HCT116 (cell line): ENCODE data around the gene HMGA1. TPM values are rescaled to one million over a fixed set of nuclear protein-coding genes. Genes with fewer than 3 reads are reported as not detected.

Source experiments
- ATAC-seq: fragments of 200-7000 bp; cut with Tn5 transposase; 2 replicates; pipeline ENCODE4 v1.9.1; 2020; ENCODE audit warnings: mild to moderate bottlenecking, moderate library complexity
- BruUV-seq: library from RNA; stranded (reverse); fragments of 400-500 nt; replicated peaks from 2 replicates; lab custom pipeline; 2021; lab: Mats Ljungman, UMichigan
- CTCF ChIA-PET: fragments of 300-600 bp; sonication (Branson Sonifier 250); formaldehyde crosslinking; loops from one replicate; lab custom pipeline; 2021; ENCODE audit warnings: antibody characterized with exemption; lab: Charles Lee
- POLR2A ChIA-PET: fragments of 300-600, 350-600 bp; sonication (Branson Sonifier 250); formaldehyde crosslinking; loops from one replicate; lab custom pipeline; 2021; ENCODE audit warnings: antibody characterized with exemption; lab: Charles Lee
- RAD21 ChIA-PET, 2 experiments: fragments of 300-600 bp; sonication (Branson Sonifier 250); formaldehyde crosslinking; loops; one replicate each; lab custom pipeline; 2023; ENCODE audit warnings: low total read pairs in 2 of 2; ENCODE audit not compliant: uncharacterized antibody in 2 of 2, unreplicated experiment in 2 of 2, low non-redundant PET in 1 of 2; lab: Charles Lee
- DNase-seq: peaks from one replicate; pipeline ENCODE4 v3.0.0-alpha.2; 2010; ENCODE audit warnings: low read depth, low spot score
- H2AFZ ChIP-seq: fragments of 200-600 bp; shearing (Covaris generic), sonication (generic); 2 replicates; pipeline ENCODE4 v1.6.1; 2017; ENCODE audit warnings: low read depth, mixed run types, mixed read lengths, antibody characterized with exemption, low read length; ENCODE audit not compliant: poor library complexity, severe bottlenecking
- H3K27ac ChIP-seq: 2 replicates; pipeline ENCODE4 v1.5.1; 2012; ENCODE audit warnings: low read depth, low read length
- H3K27me3 ChIP-seq: fragments of 200-600 bp; sonication (generic); 2 replicates; pipeline ENCODE4 v1.6.1; 2016; ENCODE audit warnings: mixed run types, low read length, mixed read lengths; ENCODE audit not compliant: insufficient read depth
- H3K36me3 ChIP-seq, 2 experiments: fragments of 200-500 bp in 1 of 2; fragments of 200-600 bp in 1 of 2; sonication (Bioruptor generic) in 1 of 2; sonication (generic) in 1 of 2; 2 replicates each; pipeline versions ENCODE4 v1.5.1 to v1.6.1; 2014 to 2016; ENCODE audit warnings: low read length in 2 of 2, inconsistent platforms in 1 of 2, mixed read lengths in 1 of 2, mixed run types in 1 of 2; ENCODE audit not compliant: insufficient read depth in 2 of 2, control insufficient read depth in 1 of 2
- H3K4me1 ChIP-seq, 2 experiments: fragments of 200-600 bp in 1 of 2; sonication (generic) in 1 of 2; 2 replicates each; pipeline versions ENCODE4 v1.5.1 to v1.6.1; 2012 to 2017; ENCODE audit warnings: low read length in 2 of 2, inconsistent platforms in 1 of 2, mild to moderate bottlenecking in 1 of 2, mixed read lengths in 1 of 2, mixed run types in 1 of 2, moderate library complexity in 1 of 2; ENCODE audit not compliant: insufficient read depth in 2 of 2, control insufficient read depth in 1 of 2
- H3K4me2 ChIP-seq: fragments of 200-600 bp; sonication (generic); 2 replicates; pipeline ENCODE4 v1.6.1; 2017; ENCODE audit warnings: mixed run types, low read length, mixed read lengths
- H3K4me3 ChIP-seq, 2 experiments: fragments of 200-600 bp in 1 of 2; sonication (generic) in 1 of 2; replicated peaks in 1 of 2; 2 replicates each; pipeline ENCODE4 v1.5.1; 2011 to 2016; ENCODE audit warnings: low read length in 2 of 2, control low read depth in 1 of 2, low read depth in 1 of 2, mild to moderate bottlenecking in 1 of 2, mixed read lengths in 1 of 2, mixed run types in 1 of 2
- H3K79me2 ChIP-seq: fragments of 200-600 bp; sonication (generic); 2 replicates; pipeline ENCODE4 v1.6.1; 2017; ENCODE audit warnings: mild to moderate bottlenecking, mixed run types, low read length, moderate library complexity, mixed read lengths; ENCODE audit not compliant: insufficient read depth
- H3K9ac ChIP-seq: fragments of 200-600 bp; sonication (generic); 2 replicates; pipeline ENCODE4 v1.6.1; 2016; ENCODE audit warnings: low read length, mixed read lengths
- H3K9me2 ChIP-seq: fragments of 200-600 bp; sonication (generic), shearing (Covaris generic); 2 replicates; pipeline ENCODE4 v1.6.1; 2017; ENCODE audit warnings: mixed run types, mild to moderate bottlenecking, moderate library complexity; ENCODE audit not compliant: insufficient read depth
- H3K9me3 ChIP-seq, 2 experiments: fragments of 200-500 bp in 1 of 2; fragments of 200-600 bp in 1 of 2; sonication (Bioruptor generic) in 1 of 2; sonication (generic) in 1 of 2; 2 replicates each; pipeline ENCODE4 v1.6.1; 2014 to 2017; ENCODE audit warnings: low read length in 2 of 2, mixed read lengths in 2 of 2, inconsistent platforms in 1 of 2, low read depth in 1 of 2, mild to moderate bottlenecking in 1 of 2, mixed run types in 1 of 2, moderate library complexity in 1 of 2; ENCODE audit not compliant: control insufficient read depth in 1 of 2, insufficient read depth in 1 of 2
- H4K20me1 ChIP-seq: fragments of 200-600 bp; sonication (generic), shearing (Covaris generic); 2 replicates; pipeline ENCODE4 v1.6.1; 2017; ENCODE audit warnings: mixed run types, mild to moderate bottlenecking, moderate library complexity; ENCODE audit not compliant: insufficient read depth
- ATF3 ChIP-seq: IDR thresholded peaks from 2 replicates; pipeline ENCODE4 v1.6.1; 2012
- CEBPB ChIP-seq: IDR thresholded peaks from 2 replicates; pipeline ENCODE4 v1.6.1; 2012; ENCODE audit warnings: low read depth
- CTCF ChIP-seq, 3 experiments: fragments of 200-600 bp in 1 of 3; sonication (generic) in 1 of 3; IDR thresholded peaks in 2 of 3; conservative IDR thresholded peaks in 1 of 3; 2 replicates each; pipeline ENCODE4 v1.5.1; 2012 to 2017; ENCODE audit warnings: low read depth in 2 of 3, low read length in 2 of 3, antibody characterized with exemption in 1 of 3, borderline replicate concordance in 1 of 3, control low read depth in 1 of 3, mild to moderate bottlenecking in 1 of 3, mixed read lengths in 1 of 3, mixed run types in 1 of 3, moderate library complexity in 1 of 3; ENCODE audit not compliant: insufficient read depth in 1 of 3
- EGR1 ChIP-seq: IDR thresholded peaks from 2 replicates; pipeline ENCODE4 v1.6.1; 2012; ENCODE audit warnings: low read depth
- EZH2phosphoT487 ChIP-seq: fragments of 200-600 bp; IDR thresholded peaks from 2 replicates; pipeline ENCODE4 v1.6.1; 2018; ENCODE audit warnings: antibody characterized with exemption, borderline replicate concordance
- FOSL1 ChIP-seq: IDR thresholded peaks from 2 replicates; pipeline ENCODE4 v1.6.1; 2012; ENCODE audit warnings: low read depth
- JUND ChIP-seq: IDR thresholded peaks from 2 replicates; pipeline ENCODE4 v1.6.1; 2012
- POLR2A ChIP-seq: IDR thresholded peaks from 2 replicates; pipeline ENCODE4 v1.7.0; 2011; ENCODE audit warnings: borderline replicate concordance; ENCODE audit not compliant: insufficient read depth, insufficient read length; ENCODE audit errors: extremely low read depth
- POLR2AphosphoS5 ChIP-seq: IDR thresholded peaks from 2 replicates; pipeline ENCODE4 v1.6.1; 2011; ENCODE audit warnings: mild to moderate bottlenecking, low read depth, low read length, moderate library complexity
- SP1 ChIP-seq: IDR thresholded peaks from 2 replicates; pipeline ENCODE4 v1.6.1; 2012; ENCODE audit warnings: low read depth
- SRF ChIP-seq: IDR thresholded peaks from 2 replicates; pipeline ENCODE4 v1.6.1; 2012; ENCODE audit warnings: low read depth
- TCF7L2 ChIP-seq: IDR thresholded peaks from 2 replicates; pipeline ENCODE4 v1.7.0; 2011; ENCODE audit warnings: borderline replicate concordance, inconsistent platforms; ENCODE audit not compliant: insufficient read depth, insufficient read length; ENCODE audit errors: extremely low read depth
- YY1 ChIP-seq: IDR thresholded peaks from 2 replicates; pipeline ENCODE4 v1.6.1; 2011; ENCODE audit warnings: low read length, low read depth, moderate library complexity, mild to moderate bottlenecking; ENCODE audit not compliant: insufficient replicate concordance; ENCODE audit errors: extremely low read depth
- ZFX ChIP-seq: fragments of 450-650 bp; IDR thresholded peaks from 2 replicates; pipeline ENCODE4 v1.6.1; 2017
- ZNF274 ChIP-seq: fragments of 200-500 bp; sonication (Bioruptor generic); IDR thresholded peaks from 2 replicates; pipeline ENCODE4 v1.6.1; 2014; ENCODE audit warnings: mild to moderate bottlenecking, low read depth, low read length, inconsistent platforms
- intact Hi-C: fragments of 100-400 bp; cut with micrococcal nuclease; formaldehyde crosslinking; loops from 2 replicates; pipeline ENCODE4 v1.10.0; 2022
- total RNA-seq: library from RNA; stranded (reverse); gene quantifications from one replicate; pipeline ENCODE4 v1.2.1, GENCODE V29; 2021; ENCODE audit not compliant: unreplicated experiment

Gene HMGA1
- total RNA-seq, 1 experiment from 2014 or later = 2,459 TPM

- Histone ChIP-seq H2AFZ (no peak overlapping the region), H3K9me2 (no peaks in the 10 kb centered on the region), H3K4me2 (peak overlapping the region; percentile 87), H4K20me1 (peaks cover 20% of the 10 kb centered on the region; the same call in 1 of the 2 replicates), H3K27ac (peak overlapping the region; percentile 95), H3K27me3 (no peaks in the 10 kb centered on the region), H3K4me1 (peaks cover 54 to 81% of the 10 kb centered on the region in 2 experiments), H3K9me3 (no peaks in the 10 kb centered on the region), H3K4me3 (peak overlapping the region; percentile 69 to 93), H3K9ac (peak overlapping the region; percentile 93), H3K36me3 (peaks cover 13 to 48% of the 10 kb centered on the region in 2 experiments; a peak in 2 of 4 replicates), H3K79me2 (peaks cover 69% of the 10 kb centered on the region)
- ChIA-PET POLR2A (no interaction called here), RAD21 (no interaction called here), CTCF (no interaction called here)
- TSS peak; percentile 49 for BruUV-seq
- DNase-seq = no peak
- intact Hi-C loops = no loop called here
- TF ChIP-seq POLR2AphosphoS5 (no peak; the same call in 1 of the 2 replicates), FOSL1 (no peak), TCF7L2 (no peak), ATF3 (no peak), JUND (no peak), YY1 (no peak), SP1 (no peak), ZNF274 (no peak), CEBPB (no peak), CTCF (IDR thresholded peaks at IDR 0.05 in 2 of 3, conservative IDR thresholded peaks at IDR 0.05 in 1 of 3; ENCODE audit: borderline replicate concordance in 1 of 3, insufficient read depth in 1 of 3, low read depth in 2 of 3, low read length in 2 of 3) (no peak), SRF (no peak), EZH2phosphoT487 (no peak), POLR2A (no peak), EGR1 (no peak), ZFX (no peak)
- ATAC-seq = no peak
Observed at GRCh38 chr6:34238585-34239499, 2.2 kb downstream of the HMGA1 start.
